ENCODE measurements around the gene ARHGEF33. TPM values are rescaled to one million over a fixed set of nuclear protein-coding genes. Genes with fewer than 3 reads are reported as not detected.

ARHGEF33 gene
- total RNA-seq (1 to 10 TPM in 1 of 5 donors, under 1 TPM in 3, not detected in 1; under 0.01 to 2.0 (median 0.73) TPM), polyA plus RNA-seq (under 1 TPM; 0.19 to 0.61 (median 0.25) TPM)
- long read RNA-seq, donor 1, result 0 reads
- long read RNA-seq, donor 2, result 0 reads
- long read RNA-seq, donor 3, result 0 reads
- long read RNA-seq, donor 4, result 0 reads
- long read RNA-seq, donor 5, partial matches to known transcripts, result 0 of 1 reads
- long read RNA-seq, donor 5, other reads (novel, unspliced or antisense), result 0 of 1 reads
- long read RNA-seq, donor 6, result 0 reads
- long read RNA-seq, donor 7, result 0 reads
- long read RNA-seq, donor 8, result 0 reads
- long read RNA-seq, donor 9, result 0 reads
- long read RNA-seq, donor 10, result 0 reads

DNA sequence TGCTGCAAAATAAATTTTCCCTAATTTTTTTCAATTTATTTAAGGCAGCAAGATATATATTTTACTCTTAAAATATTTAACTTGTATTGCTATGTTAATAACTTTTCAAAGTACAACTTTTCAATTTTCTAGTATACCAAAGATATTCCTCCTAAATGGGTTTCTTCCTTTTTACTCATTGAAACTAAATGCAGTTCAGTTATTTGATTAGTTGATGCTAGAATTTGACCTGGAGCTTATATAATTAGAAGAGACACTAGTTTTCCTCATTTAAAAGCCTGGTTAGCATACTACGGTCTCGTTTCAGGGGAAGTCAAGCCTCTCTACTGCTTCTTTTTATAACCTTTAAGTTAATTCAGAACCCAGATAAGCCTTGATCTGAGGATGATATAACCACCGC lies at the start of gene ARHGEF33:
Gene ARHGEF33, plus strand, starts transcription at position 301 of the 400 bp plus-strand sequence. CDS start 29,573 bp downstream, outside the sequence.
- WGBS, 5 donors, result 71 to 83% (median 77%) methylated on average over 3 of the region's 3 CpGs
- intact Hi-C loops (cut with DNase I; ENCODE audit: low total_unique reads), result no loop called here
- TF ChIP-seq POLR2A (IDR thresholded peaks at IDR 0.05) (no peak), POLR2AphosphoS5 (IDR thresholded peaks at IDR 0.05) (no peak), EP300 (IDR thresholded peaks at IDR 0.05) (no peak)
- TF ChIP-seq, protein P1, sequence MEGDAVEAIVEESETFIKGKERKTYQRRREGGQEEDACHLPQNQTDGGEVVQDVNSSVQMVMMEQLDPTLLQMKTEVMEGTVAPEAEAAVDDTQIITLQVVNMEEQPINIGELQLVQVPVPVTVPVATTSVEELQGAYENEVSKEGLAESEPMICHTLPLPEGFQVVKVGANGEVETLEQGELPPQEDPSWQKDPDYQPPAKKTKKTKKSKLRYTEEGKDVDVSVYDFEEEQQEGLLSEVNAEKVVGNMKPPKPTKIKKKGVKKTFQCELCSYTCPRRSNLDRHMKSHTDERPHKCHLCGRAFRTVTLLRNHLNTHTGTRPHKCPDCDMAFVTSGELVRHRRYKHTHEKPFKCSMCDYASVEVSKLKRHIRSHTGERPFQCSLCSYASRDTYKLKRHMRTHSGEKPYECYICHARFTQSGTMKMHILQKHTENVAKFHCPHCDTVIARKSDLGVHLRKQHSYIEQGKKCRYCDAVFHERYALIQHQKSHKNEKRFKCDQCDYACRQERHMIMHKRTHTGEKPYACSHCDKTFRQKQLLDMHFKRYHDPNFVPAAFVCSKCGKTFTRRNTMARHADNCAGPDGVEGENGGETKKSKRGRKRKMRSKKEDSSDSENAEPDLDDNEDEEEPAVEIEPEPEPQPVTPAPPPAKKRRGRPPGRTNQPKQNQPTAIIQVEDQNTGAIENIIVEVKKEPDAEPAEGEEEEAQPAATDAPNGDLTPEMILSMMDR (IDR thresholded peaks at IDR 0.05), result no peak

DNA sequence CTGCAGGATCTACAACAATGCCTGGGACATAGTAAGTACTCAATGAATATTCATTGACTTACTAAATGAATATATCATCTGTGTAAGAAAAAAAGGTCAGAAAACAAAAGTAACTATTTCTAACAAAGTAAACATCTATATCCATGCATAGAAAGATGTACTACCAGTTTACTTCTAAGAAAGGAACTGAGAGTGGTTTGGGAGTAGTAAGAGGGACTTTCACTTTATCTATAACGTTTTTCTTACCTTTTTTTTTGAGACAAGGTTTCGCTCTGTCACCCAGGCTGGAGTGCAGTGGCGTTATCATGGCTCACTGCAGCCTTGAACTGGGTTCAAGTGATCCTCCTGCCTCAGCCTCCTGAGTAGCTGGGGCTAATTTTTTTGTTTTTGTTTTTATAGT lies 39.6 kb upstream of the ARHGEF33 start:
- H3K4me1 ChIP-seq, result no peaks in the 10 kb centered on the region
- H3K36me3 ChIP-seq, result peaks cover 0 to 87% (median 83%) of the 10 kb centered on the region in 4 donors
- TF ChIP-seq POLR2AphosphoS5 (IDR thresholded peaks at IDR 0.05), result no peak
- no peak for TF ChIP-seq EP300 (IDR thresholded peaks at IDR 0.05)
- no peak for TF ChIP-seq POLR2A (IDR thresholded peaks at IDR 0.05)
- TF ChIP-seq, protein P1 (IDR thresholded peaks at IDR 0.05), result no peak
- no peak for DNase-seq
- WGBS, 5 donors, result 81 to 88% (median 85%) methylated on average over 3 of the region's 3 CpGs
- H3K27me3 ChIP-seq, result no peaks in the 10 kb centered on the region
- H3K27ac ChIP-seq, result no peak overlapping the region
- no peak overlapping the region for H3K4me3 ChIP-seq
- intact Hi-C loops (cut with DNase I; ENCODE audit: low total_unique reads), result no loop called here
- no peaks in the 10 kb centered on the region for H3K9me3 ChIP-seq

More for the DNA sequence above, at the start of gene ARHGEF33:
- peaks cover 0 to 5% (median 0%) of the 10 kb centered on the region in 4 donors for H3K36me3 ChIP-seq
- H3K27me3 ChIP-seq, result no peaks in the 10 kb centered on the region
- peaks cover 0 to 8% (median 0%) of the 10 kb centered on the region in 4 donors for H3K9me3 ChIP-seq
- no peaks in the 10 kb centered on the region for H3K4me1 ChIP-seq
- no peak within 1 kb of the TSS for H3K27ac ChIP-seq
- no peak for DNase-seq
- H3K4me3 ChIP-seq, result no peak within 1 kb of the TSS

DNA sequence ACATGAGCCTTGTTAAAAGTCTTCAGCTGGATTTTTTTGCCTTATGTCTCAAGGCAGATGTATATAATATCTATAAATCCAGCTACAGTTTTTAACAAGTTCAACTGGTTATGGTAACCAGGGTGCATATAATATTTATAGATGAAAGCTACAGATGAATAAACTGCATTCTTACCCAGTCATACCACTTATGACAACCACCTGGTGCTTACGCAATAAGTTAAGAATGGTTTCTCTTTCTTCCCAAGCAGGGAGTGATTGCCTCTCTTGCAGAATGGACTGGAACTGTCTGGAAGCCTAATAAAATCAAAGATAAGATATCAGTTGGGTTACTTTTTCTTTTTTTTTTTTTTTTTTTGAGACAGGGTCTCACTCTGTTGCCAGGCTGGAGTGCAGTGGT lies 33.5 kb upstream of the ARHGEF33 start:
- Histone ChIP-seq H3K27ac (no peak overlapping the region), H3K9me3 (no peaks in the 10 kb centered on the region), H3K36me3 (peaks cover 14 to 95% (median 93%) of the 10 kb centered on the region in 4 donors), H3K27me3 (no peaks in the 10 kb centered on the region), H3K4me3 (no peak overlapping the region), H3K4me1 (no peaks in the 10 kb centered on the region)
- intact Hi-C loops (cut with DNase I; ENCODE audit: low total_unique reads), result no loop called here
- no peak for TF ChIP-seq POLR2A (IDR thresholded peaks at IDR 0.05)
- no peak for TF ChIP-seq EP300 (IDR thresholded peaks at IDR 0.05)
- no peak for TF ChIP-seq POLR2AphosphoS5 (IDR thresholded peaks at IDR 0.05)
- TF ChIP-seq, protein P1 (IDR thresholded peaks at IDR 0.05), result no peak
- WGBS, 5 donors, result 92 to 100% (median 100%) methylated on average over 1 of the region's 1 CpG
- peak in 1 of 2 donors; percentile 8 for DNase-seq

DNA sequence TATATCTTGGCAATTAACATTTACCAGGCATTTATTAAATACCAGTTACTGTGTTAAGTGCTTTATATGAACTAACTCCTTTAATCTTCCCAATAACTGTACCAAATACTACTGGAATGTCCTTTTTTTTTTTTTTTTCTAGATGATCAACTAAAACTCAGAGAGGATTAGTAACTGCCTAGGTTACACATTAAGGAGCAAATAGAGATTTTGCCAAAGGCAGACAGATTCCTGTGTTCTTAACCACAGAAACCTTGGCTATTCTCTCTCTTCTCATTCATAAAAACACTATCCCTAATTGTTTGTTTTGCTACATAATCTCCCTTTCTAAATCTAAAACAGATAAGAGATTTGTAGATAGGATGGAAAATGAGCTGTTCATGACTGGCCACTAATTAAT lies 27.2 kb upstream of the ARHGEF33 start:
- Histone ChIP-seq H3K36me3 (peaks cover 30 to 87% (median 82%) of the 10 kb centered on the region in 4 donors), H3K4me3 (no peak overlapping the region), H3K4me1 (peaks cover 0 to 12% (median 0%) of the 10 kb centered on the region in 4 donors), H3K27me3 (no peaks in the 10 kb centered on the region), H3K9me3 (no peaks in the 10 kb centered on the region), H3K27ac (no peak overlapping the region)
- TF ChIP-seq EP300 (IDR thresholded peaks at IDR 0.05) (no peak), POLR2A (IDR thresholded peaks at IDR 0.05) (no peak), POLR2AphosphoS5 (IDR thresholded peaks at IDR 0.05) (no peak)
- TF ChIP-seq, protein P1 (IDR thresholded peaks at IDR 0.05), result no peak
- intact Hi-C loops (cut with DNase I; ENCODE audit: low total_unique reads), result no loop called here
- no peak for DNase-seq
